HepG2 (cell line): ENCODE results near the gene NR1H2. TPM values are rescaled to one million over a fixed set of nuclear protein-coding genes. Genes with fewer than 3 reads are reported as not detected.

Experiments
- ADNP ChIP-seq: sonication (generic); formaldehyde crosslinking; IDR thresholded peaks from 2 replicates; pipeline ENCODE4 v1.4.0; 2020; ENCODE audit warnings: missing genetic modification reagents
- ARID5B ChIP-seq: IDR thresholded peaks from 2 replicates; pipeline ENCODE4 v1.4.0; 2020; ENCODE audit warnings: mild to moderate bottlenecking, missing genetic modification reagents
- BCL6 ChIP-seq: IDR thresholded peaks from 2 replicates; pipeline ENCODE4 v1.6.1; 2016; ENCODE audit warnings: missing genetic modification reagents, missing compliant biosample characterization
- ERF ChIP-seq: IDR thresholded peaks from 2 replicates; pipeline ENCODE4 v1.6.1; 2018; ENCODE audit warnings: missing biosample characterization, missing genetic modification reagents
- ESRRA ChIP-seq: sonication (generic); formaldehyde crosslinking; IDR thresholded peaks from 2 replicates; pipeline ENCODE4 v1.5.1; 2020; ENCODE audit warnings: mild to moderate bottlenecking, low read depth, missing genetic modification reagents
- HINFP ChIP-seq: sonication (generic); formaldehyde crosslinking; IDR thresholded peaks from 2 replicates; pipeline ENCODE4 v1.4.0; 2020; ENCODE audit warnings: low read depth, mild to moderate bottlenecking, missing genetic modification reagents
- HMGXB3 ChIP-seq: sonication (generic); formaldehyde crosslinking; IDR thresholded peaks from 2 replicates; pipeline ENCODE4 v1.4.0; 2020; ENCODE audit warnings: missing genetic modification reagents, borderline replicate concordance
- KDM2A ChIP-seq: sonication (generic); formaldehyde crosslinking; IDR thresholded peaks from 2 replicates; pipeline ENCODE4 v1.4.0; 2020; ENCODE audit warnings: low read depth, missing genetic modification reagents, borderline replicate concordance
- KLF16 ChIP-seq, 2 experiments: sonication (generic) in 1 of 2; formaldehyde crosslinking in 1 of 2; IDR thresholded peaks; 2 replicates each; pipeline versions ENCODE4 v1.6.1 to v1.8.0; 2016 to 2023; ENCODE audit warnings: missing genetic modification reagents in 2 of 2, missing compliant biosample characterization in 1 of 2
- MIER3 ChIP-seq: IDR thresholded peaks from 2 replicates; pipeline ENCODE4 v1.6.1; 2016; ENCODE audit warnings: missing compliant biosample characterization, borderline replicate concordance
- PPARG ChIP-seq: conservative IDR thresholded peaks from 2 replicates; pipeline ENCODE4 v1.6.1; 2016; ENCODE audit warnings: missing biosample characterization, missing genetic modification reagents
- RFXAP ChIP-seq: sonication (generic); formaldehyde crosslinking; IDR thresholded peaks from 2 replicates; pipeline ENCODE4 v1.4.0; 2020; ENCODE audit warnings: missing genetic modification reagents, borderline replicate concordance
- SP1 ChIP-seq, 2 experiments: fragments of 450-650 bp in 1 of 2; sonication (generic) in 1 of 2; formaldehyde crosslinking in 1 of 2; IDR thresholded peaks; 2 replicates each; pipeline versions ENCODE4 v1.4.0 to v1.6.1; 2016 to 2020; ENCODE audit warnings: missing genetic modification reagents in 1 of 2
- ZIK1 ChIP-seq: sonication (generic); formaldehyde crosslinking; IDR thresholded peaks from 2 replicates; pipeline ENCODE4 v1.5.0; 2020; ENCODE audit warnings: mild to moderate bottlenecking, low read depth, missing genetic modification reagents, borderline replicate concordance
- ZNF33B ChIP-seq: sonication (generic); formaldehyde crosslinking; IDR thresholded peaks from 2 replicates; pipeline ENCODE4 v1.5.1; 2020; ENCODE audit warnings: mild to moderate bottlenecking, missing genetic modification reagents
- ZNF580 ChIP-seq: IDR thresholded peaks from 2 replicates; pipeline ENCODE4 v1.6.1; 2016; ENCODE audit warnings: low read depth, borderline replicate concordance
- ZNF703 ChIP-seq: sonication (generic); formaldehyde crosslinking; IDR thresholded peaks from 2 replicates; pipeline ENCODE4 v1.5.1; 2020; ENCODE audit warnings: missing genetic modification reagents, mild to moderate bottlenecking, moderate library complexity, borderline replicate concordance
- ZSCAN9 ChIP-seq: IDR thresholded peaks from 2 replicates; pipeline ENCODE4 v1.6.1; 2016; ENCODE audit warnings: borderline replicate concordance
- polyA plus RNA-seq, 8 experiments: library from polyadenylated mRNA; depleted of rRNA in 3 of 8; stranded (reverse) in 7 of 8; unstranded in 1 of 8; fragments of >200 nt; fragmentation: Illumina TruSeq in 4 of 8; extraction: Trizol in 4 of 8; gene quantifications; 2 replicates each; pipeline versions ENCODE4 v1.2.1 to v1.2.3, GENCODE V29; 2011 to 2016; ENCODE audit warnings: low read depth in 4 of 8, missing spikeins in 1 of 8, mixed read lengths in 1 of 8; ENCODE audit not compliant: insufficient read depth in 1 of 8
- total RNA-seq, 5 experiments: library from RNA; depleted of rRNA; stranded (reverse); fragments of >200 nt; fragmentation: Illumina TruSeq; extraction: Trizol; gene quantifications; 2 replicates each; pipeline ENCODE4 v1.2.3, GENCODE V29; 2016; ENCODE audit warnings: low read depth in 1 of 5

Gene NR1H2
- total and polyA plus RNA-seq, 2 of the 13 experiments (the other 11 are each of a cell fraction or from before 2014, with no cell fraction given) = 10.3 to 13.5 TPM

- TF ChIP-seq ARID5B (CRISPR knock-in tag) = peak; percentile 48
- TF ChIP-seq BCL6 = peak; percentile 45; the same call in 1 of the 2 replicates
- no peak for TF ChIP-seq SP1 (IDR thresholded peaks at IDR 0.05)
- TF ChIP-seq SP1 (CRISPR knock-in tag; IDR thresholded peaks at IDR 0.05) = peak; percentile 75; the same call in 1 of the 2 replicates
- TF ChIP-seq ZNF703 (CRISPR knock-in tag) = 0 out of 2 replicates have a peak, but pooled peaks have one; percentile 37
- TF ChIP-seq ESRRA (CRISPR knock-in tag) = no peak
- peak; percentile 94 for TF ChIP-seq ERF (CRISPR knock-in tag)
- TF ChIP-seq KDM2A (CRISPR knock-in tag) = peak; percentile 95
- 0 out of 2 replicates have a peak, but pooled peaks have one; percentile 77 for TF ChIP-seq HINFP
- TF ChIP-seq ZIK1 (CRISPR knock-in tag) = peak; percentile 61; the same call in 1 of the 2 replicates
- peak; percentile 88 for TF ChIP-seq MIER3 (CRISPR knock-in tag)
- TF ChIP-seq PPARG (CRISPR knock-in tag) = peak; percentile 46; the same call in 1 of the 2 replicates
- TF ChIP-seq ZSCAN9 (CRISPR knock-in tag) = peak; percentile 70; the same call in 1 of the 2 replicates
- TF ChIP-seq ZNF580 (CRISPR knock-in tag) = peak; percentile 85; the same call in 1 of the 2 replicates
- peak; percentile 80; the same call in 1 of the 2 replicates for TF ChIP-seq RFXAP (CRISPR knock-in tag)
- peak; percentile 84; the same call in 1 of the 2 replicates for TF ChIP-seq HMGXB3 (CRISPR knock-in tag)
- TF ChIP-seq ADNP (CRISPR knock-in tag) = no peak
- TF ChIP-seq ZNF33B (CRISPR knock-in tag) = 0 out of 2 replicates have a peak, but pooled peaks have one; percentile 67
- peak in 1 of 2 experiments; percentile 93; a peak in 2 of 4 replicates for TF ChIP-seq KLF16 (CRISPR knock-in tag; IDR thresholded peaks at IDR 0.05)
Measured at GRCh38 chr19:50376166-50377050, at the start of gene NR1H2 (continued).
